Skin of body (tissue), 2 donors: ENCODE measurements around the gene TMPRSS9. TPM values are rescaled to one million over a fixed set of nuclear protein-coding genes. Genes with fewer than 3 reads are reported as not detected.

ENCODE experiments used
- DNase-seq: peaks from one replicate; lab custom pipeline; 2025; lab: John Stamatoyannopoulos, UW
- total RNA-seq: library from RNA; depleted of rRNA; stranded (reverse); fragments of >200 nt; gene quantifications from one replicate; pipeline ENCODE4 v1.2.3, GENCODE V29; 2014

The TMPRSS9 gene
- total RNA-seq, 1 donor from 2014 or later = 0.20 TPM

- no peak for DNase-seq
Measured at GRCh38 chr19:2361246-2362045, 1.4 kb downstream of the TMPRSS9 start.

GRCh38 chr19:2362046-2362969 lies 2.2 kb downstream of the TMPRSS9 start:
- no peak for DNase-seq

- DNase-seq = no peak
Measured at GRCh38 chr19:2362970-2363300, 2.9 kb downstream of the TMPRSS9 start.

GRCh38 chr19:2363419-2363818 lies 3.4 kb downstream of the TMPRSS9 start:
- no peak for DNase-seq

- DNase-seq = no peak
Measured at GRCh38 chr19:2365201-2365970, 5.3 kb downstream of the TMPRSS9 start.

- no peak for DNase-seq
Measured at GRCh38 chr19:2371656-2372055, 11.6 kb downstream of the TMPRSS9 start.

- DNase-seq = no peak
Measured at GRCh38 chr19:2372076-2372612, 12.1 kb downstream of the TMPRSS9 start.

- no peak for DNase-seq
Measured at GRCh38 chr19:2374808-2375207, 14.7 kb downstream of the TMPRSS9 start.

- DNase-seq = no peak
Measured at GRCh38 chr19:2375353-2376121, 15.5 kb downstream of the TMPRSS9 start.

- DNase-seq = no peak
Measured at GRCh38 chr19:2376784-2377519, 16.9 kb downstream of the TMPRSS9 start.

GRCh38 chr19:2380567-2380966 lies 20.5 kb downstream of the TMPRSS9 start:
- DNase-seq = no peak

- no peak for DNase-seq
Measured at GRCh38 chr19:2381148-2381820, 21.2 kb downstream of the TMPRSS9 start.

- no peak for DNase-seq
Measured at GRCh38 chr19:2382530-2383222, 22.6 kb downstream of the TMPRSS9 start.

- peak; percentile 10 for DNase-seq
Measured at GRCh38 chr19:2385053-2385721, 25.1 kb downstream of the TMPRSS9 start.

GRCh38 chr19:2387367-2388288 lies 27.6 kb downstream of the TMPRSS9 start:
- DNase-seq = no peak

GRCh38 chr19:2389594-2389993 lies 29.5 kb downstream of the TMPRSS9 start:
- DNase-seq = no peak

GRCh38 chr19:2391118-2391725 lies 31.2 kb downstream of the TMPRSS9 start:
- peak; percentile 72 for DNase-seq
